Activated T-helper 9 cell treated with anti-CD3 and anti-CD28 coated beads, Interleukin-2, amount 50 U/mL, for 16 hours (primary cell): ENCODE results near the gene NUDT13.
A peak's percentile ranks its signal among the peaks of the same experiment; 100 is the strongest.
"Not testable (repeated sequence)": the region's sequence is repeated elsewhere in the genome, so short reads cannot be mapped to it uniquely, and the experiment has no call there.

Experiments used
- DNase-seq: peaks from one replicate; pipeline ENCODE4 v3.0.0-alpha.2; 2020; ENCODE audit warnings: low read depth

Gene NUDT13

GRCh38 chr10:73106301-73106700 lies 4.0 kb upstream of the NUDT13 start:
- no peak for DNase-seq

GRCh38 chr10:73109248-73109652 lies 1.0 kb upstream of the NUDT13 start:
- DNase-seq: not testable (repeated sequence)

- not testable (repeated sequence) for DNase-seq
These were observed 1.8 kb downstream of the NUDT13 start for GRCh38 chr10:73112032-73112431.

- DNase-seq: no peak
These were observed 3.3 kb downstream of the NUDT13 start for GRCh38 chr10:73113551-73113950.

- no peak for DNase-seq
These were observed 5.8 kb downstream of the NUDT13 start for GRCh38 chr10:73116017-73116416.

- DNase-seq: no peak
These were observed 7.9 kb downstream of the NUDT13 start for GRCh38 chr10:73117976-73118743.

GRCh38 chr10:73119457-73119856 lies 9.2 kb downstream of the NUDT13 start:
- DNase-seq: no peak

GRCh38 chr10:73119952-73120351 lies 9.7 kb downstream of the NUDT13 start:
- no peak for DNase-seq

- DNase-seq: no peak
These were observed 16.1 kb downstream of the NUDT13 start for GRCh38 chr10:73126343-73126742.

- DNase-seq: no peak
These were observed 21.0 kb downstream of the NUDT13 start for GRCh38 chr10:73131301-73131700.

- DNase-seq: no peak
These were observed 21.8 kb downstream of the NUDT13 start for GRCh38 chr10:73131913-73132686.

- no peak for DNase-seq
These were observed 24.5 kb downstream of the NUDT13 start for GRCh38 chr10:73134727-73135126.

GRCh38 chr10:73136627-73137026 lies 26.4 kb downstream of the NUDT13 start:
- DNase-seq: no peak

GRCh38 chr10:73139251-73139650 lies 29.0 kb downstream of the NUDT13 start:
- DNase-seq: no peak

- DNase-seq: no peak
These were observed 31.3 kb downstream of the NUDT13 start for GRCh38 chr10:73141603-73142002.

- DNase-seq: not testable (repeated sequence)
These were observed 40.6 kb downstream of the NUDT13 start for GRCh38 chr10:73150633-73151413.

- DNase-seq: no peak
These were observed 41.8 kb downstream of the NUDT13 start for GRCh38 chr10:73152009-73152408.

GRCh38 chr10:73156054-73156453 lies 45.8 kb downstream of the NUDT13 start:
- no peak for DNase-seq

GRCh38 chr10:73159038-73159648 lies 48.9 kb downstream of the NUDT13 start:
- DNase-seq: peak; percentile 43

- DNase-seq: no peak
These were observed 50.8 kb downstream of the NUDT13 start for GRCh38 chr10:73161079-73161478.

- DNase-seq: no peak
These were observed 51.4 kb downstream of the NUDT13 start for GRCh38 chr10:73161662-73162061.

- no peak for DNase-seq
These were observed 52.8 kb downstream of the NUDT13 start for GRCh38 chr10:73163096-73163495.
